A673 (cell line): Measurements from ENCODE around the gene AMY2B.

Source experiments
- EZH2 ChIP-seq: fragments of 200-600 bp; sonication (generic); IDR thresholded peaks from 2 replicates; pipeline ENCODE4 v1.6.1; 2017; ENCODE audit warnings: borderline replicate concordance, low read depth, mild to moderate bottlenecking, mixed read lengths, antibody characterized with exemption, low read length; ENCODE audit not compliant: poor library complexity, severe bottlenecking
- TF ChIP-seq, protein P1 (sequence below): fragments of 300-800, 200-600 bp; sonication (generic); conservative IDR thresholded peaks from 2 replicates; pipeline ENCODE4 v1.5.1; 2017; ENCODE audit warnings: low read depth, mild to moderate bottlenecking, antibody characterized with exemption, low read length, moderate library complexity, mixed read lengths

DNA sequence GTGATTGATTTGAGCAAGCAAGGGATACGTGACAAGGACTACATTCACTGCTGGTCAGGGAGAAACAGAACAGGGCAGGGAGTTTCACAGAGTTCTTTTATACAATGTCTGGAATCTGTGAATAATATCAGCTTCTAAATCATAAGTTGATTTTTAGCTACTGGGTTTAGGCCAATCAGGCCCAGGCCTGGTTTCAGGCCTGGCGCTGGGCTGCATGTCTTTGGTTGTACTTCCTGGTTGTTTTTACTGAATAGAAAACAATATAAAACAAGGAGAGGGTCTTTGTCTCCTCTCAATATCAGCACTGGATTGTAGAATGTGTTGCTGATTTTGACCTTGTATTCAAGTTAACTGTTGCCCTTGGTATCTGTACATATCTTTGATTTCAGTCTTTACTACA lies 45.0 kb downstream of the AMY2B start:
- TF ChIP-seq, protein P1, sequence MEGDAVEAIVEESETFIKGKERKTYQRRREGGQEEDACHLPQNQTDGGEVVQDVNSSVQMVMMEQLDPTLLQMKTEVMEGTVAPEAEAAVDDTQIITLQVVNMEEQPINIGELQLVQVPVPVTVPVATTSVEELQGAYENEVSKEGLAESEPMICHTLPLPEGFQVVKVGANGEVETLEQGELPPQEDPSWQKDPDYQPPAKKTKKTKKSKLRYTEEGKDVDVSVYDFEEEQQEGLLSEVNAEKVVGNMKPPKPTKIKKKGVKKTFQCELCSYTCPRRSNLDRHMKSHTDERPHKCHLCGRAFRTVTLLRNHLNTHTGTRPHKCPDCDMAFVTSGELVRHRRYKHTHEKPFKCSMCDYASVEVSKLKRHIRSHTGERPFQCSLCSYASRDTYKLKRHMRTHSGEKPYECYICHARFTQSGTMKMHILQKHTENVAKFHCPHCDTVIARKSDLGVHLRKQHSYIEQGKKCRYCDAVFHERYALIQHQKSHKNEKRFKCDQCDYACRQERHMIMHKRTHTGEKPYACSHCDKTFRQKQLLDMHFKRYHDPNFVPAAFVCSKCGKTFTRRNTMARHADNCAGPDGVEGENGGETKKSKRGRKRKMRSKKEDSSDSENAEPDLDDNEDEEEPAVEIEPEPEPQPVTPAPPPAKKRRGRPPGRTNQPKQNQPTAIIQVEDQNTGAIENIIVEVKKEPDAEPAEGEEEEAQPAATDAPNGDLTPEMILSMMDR, result no peak
- no peak for TF ChIP-seq EZH2
